CD4-positive, alpha-beta T cell treated with Interferon gamma for 1 hour (primary cell): ENCODE results near the gene SALL4.
"Not testable (repeated sequence)": the region's sequence is repeated elsewhere in the genome, so short reads cannot be mapped to it uniquely, and the experiment has no call there.

Experiments used
- DNase-seq: peaks from one replicate; pipeline ENCODE4 v3.0.0-alpha.2; 2020

The SALL4 gene

GRCh38 chr20:51802170-51802751, at the start of gene SALL4:
SALL4 (minus strand) TSS chr20:51802521; CDS start chr20:51802408, 113 bp downstream.
- no peak for DNase-seq

- DNase-seq = no peak
These were observed 46.0 kb upstream of the SALL4 start for GRCh38 chr20:51848346-51848745.

GRCh38 chr20:51840865-51841264, 38.5 kb upstream of the SALL4 start:
- no peak for DNase-seq

- no peak for DNase-seq
These were observed 35.6 kb upstream of the SALL4 start for GRCh38 chr20:51837876-51838420.

- no peak for DNase-seq
These were observed 35.1 kb upstream of the SALL4 start for GRCh38 chr20:51837436-51837835.

GRCh38 chr20:51833326-51833725, 31.0 kb upstream of the SALL4 start:
- DNase-seq = no peak

- DNase-seq = no peak
These were observed 30.0 kb upstream of the SALL4 start for GRCh38 chr20:51832276-51832675.

GRCh38 chr20:51831866-51832265, 29.5 kb upstream of the SALL4 start:
- no peak for DNase-seq

GRCh38 chr20:51830538-51830937, 28.2 kb upstream of the SALL4 start:
- DNase-seq = no peak

- no peak for DNase-seq
These were observed 26.4 kb upstream of the SALL4 start for GRCh38 chr20:51828762-51829161.

- no peak for DNase-seq
These were observed 24.1 kb upstream of the SALL4 start for GRCh38 chr20:51826372-51826771.

- no peak for DNase-seq
These were observed 16.2 kb upstream of the SALL4 start for GRCh38 chr20:51818479-51819008.

- DNase-seq = not testable (repeated sequence)
These were observed 14.5 kb upstream of the SALL4 start for GRCh38 chr20:51816856-51817255.

GRCh38 chr20:51815383-51816076, 13.2 kb upstream of the SALL4 start:
- no peak for DNase-seq

GRCh38 chr20:51812861-51813260, 10.5 kb upstream of the SALL4 start:
- DNase-seq = no peak

- DNase-seq = no peak
These were observed 9.3 kb upstream of the SALL4 start for GRCh38 chr20:51811514-51812128.

GRCh38 chr20:51811042-51811355, 8.7 kb upstream of the SALL4 start:
- no peak for DNase-seq

- no peak for DNase-seq
These were observed 8.1 kb upstream of the SALL4 start for GRCh38 chr20:51810155-51811041.

- DNase-seq = no peak
These were observed 5.5 kb upstream of the SALL4 start for GRCh38 chr20:51807720-51808250.

GRCh38 chr20:51804754-51805153, 2.4 kb upstream of the SALL4 start:
- DNase-seq = no peak

GRCh38 chr20:51803148-51803854, 980 bp upstream of the SALL4 start:
- no peak for DNase-seq

GRCh38 chr20:51801823-51802123, 548 bp downstream of the SALL4 start:
- no peak for DNase-seq
